ENCODE data around the gene PICK1.
"Not testable (repeated sequence)": the region's sequence is repeated elsewhere in the genome, so short reads cannot be mapped to it uniquely, and the experiment has no call there.

The PICK1 gene

GRCh38 chr22:38075105-38075825 lies 18.1 kb downstream of the PICK1 start:
- no peak for DNase-seq (ENCODE audit: low spot score)
- TF ChIP-seq CTCF (IDR thresholded peaks at IDR 0.05; ENCODE audit: extremely low read depth, missing control alignments) = no peak

- no peak for DNase-seq (ENCODE audit: low spot score)
- TF ChIP-seq CTCF (IDR thresholded peaks at IDR 0.05; ENCODE audit: extremely low read depth, missing control alignments) = no peak
These were observed 18.8 kb downstream of the PICK1 start for GRCh38 chr22:38075961-38076360.

- DNase-seq (ENCODE audit: low spot score) = no peak
- no peak for TF ChIP-seq CTCF (IDR thresholded peaks at IDR 0.05; ENCODE audit: extremely low read depth, missing control alignments)
These were observed 19.9 kb downstream of the PICK1 start for GRCh38 chr22:38077096-38077495.

DNA sequence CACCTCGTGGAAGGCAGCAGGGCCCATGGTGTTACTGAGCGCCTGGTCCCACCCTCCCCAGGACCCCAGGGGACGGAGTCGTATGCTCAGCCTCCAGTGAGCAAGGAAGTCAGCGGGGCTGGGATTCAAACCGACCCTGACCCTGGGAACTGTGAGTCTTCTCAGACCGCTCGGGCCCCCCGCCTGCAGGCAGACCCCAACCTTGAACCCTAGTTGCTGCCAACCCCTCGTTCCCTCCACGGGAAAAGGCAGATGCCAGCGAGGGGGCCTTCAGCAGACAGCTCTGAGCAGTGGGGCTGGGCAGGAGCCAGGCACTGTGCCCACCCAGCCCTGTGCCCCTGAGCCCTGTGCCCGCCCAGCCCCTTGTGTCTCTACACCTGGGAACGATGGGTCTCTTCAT lies 20.4 kb downstream of the PICK1 start:
- no peak for DNase-seq (ENCODE audit: low spot score)
- no peak for TF ChIP-seq CTCF (IDR thresholded peaks at IDR 0.05; ENCODE audit: extremely low read depth, missing control alignments)

DNA sequence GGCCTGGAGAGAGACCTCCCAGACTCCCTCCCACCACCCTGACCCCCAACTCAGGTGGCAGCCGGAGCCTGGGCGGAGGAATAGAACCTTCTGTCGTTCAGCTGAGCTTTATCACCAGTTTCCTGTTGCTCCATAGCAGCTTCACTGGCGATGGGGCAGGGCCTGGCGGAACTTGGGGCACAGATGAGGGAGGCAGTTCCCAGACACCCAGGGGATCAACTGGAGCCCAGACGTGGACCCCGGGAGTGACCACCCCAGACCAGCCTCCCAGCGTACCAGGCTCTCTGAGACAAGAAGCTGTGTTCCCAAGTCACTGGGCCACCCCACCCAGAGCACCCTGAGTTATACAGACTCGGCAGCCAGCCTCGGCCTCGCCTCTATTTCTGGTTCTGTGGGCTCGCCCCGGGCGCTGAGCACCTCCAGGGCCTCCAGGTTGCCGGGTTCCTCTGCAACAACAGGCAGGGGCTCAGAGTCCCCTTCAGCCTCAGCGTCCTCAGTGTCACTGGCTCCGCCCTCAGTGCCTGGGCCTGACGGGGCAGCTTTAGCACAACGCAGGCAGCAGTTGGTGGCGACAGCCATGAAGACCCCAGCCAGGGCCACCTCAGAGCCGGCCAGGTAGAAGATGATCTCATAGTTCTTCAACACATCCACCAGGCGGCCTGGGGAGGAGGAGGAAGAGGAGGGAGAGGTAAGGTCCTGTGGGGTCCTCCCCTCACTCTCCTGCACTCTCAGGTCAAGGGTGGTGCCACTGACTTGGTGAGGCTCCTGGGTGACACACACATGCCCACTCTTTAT lies 21.0 kb downstream of the PICK1 start:
- TF ChIP-seq CTCF (IDR thresholded peaks at IDR 0.05; ENCODE audit: extremely low read depth, missing control alignments) = no peak
- DNase-seq (ENCODE audit: low spot score) = no peak

DNA sequence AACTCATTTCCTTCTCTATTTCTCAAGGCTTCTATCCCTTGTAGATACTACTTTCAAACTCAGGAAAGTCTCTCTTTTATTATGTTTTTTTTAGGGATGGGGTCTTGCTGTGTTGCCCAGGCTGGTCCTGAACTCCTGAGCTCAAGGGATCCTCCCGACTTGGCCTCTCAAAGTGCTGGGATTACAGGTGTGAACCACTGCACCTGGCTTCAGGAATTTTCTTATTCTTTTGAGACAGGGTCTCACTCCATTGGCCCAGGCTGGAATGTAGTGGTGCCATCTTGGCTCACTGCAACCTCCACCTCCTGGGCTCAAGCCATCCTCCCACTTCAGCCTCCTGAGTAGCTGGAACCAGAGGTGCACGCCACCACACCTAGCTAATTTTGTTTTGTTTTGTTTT lies 22.0 kb downstream of the PICK1 start:
- DNase-seq (ENCODE audit: low spot score) = not testable (repeated sequence)

GRCh38 chr22:38079804-38080203 lies 22.6 kb downstream of the PICK1 start:
- no peak for DNase-seq (ENCODE audit: low spot score)
- no peak for TF ChIP-seq CTCF (IDR thresholded peaks at IDR 0.05; ENCODE audit: extremely low read depth, missing control alignments)

Data from GM20000 (cell line).